Activated CD8-positive, alpha-beta memory T cell treated with anti-CD3 and anti-CD28 coated beads for 48 hours (primary cell): ENCODE data around the gene FAM219A.
"Not testable (repeated sequence)": the region's sequence is repeated elsewhere in the genome, so short reads cannot be mapped to it uniquely, and the experiment has no call there.

Experiments used
- DNase-seq, 3 experiments: peaks; one replicate each; pipeline ENCODE4 v3.0.0-alpha.2; 2020; ENCODE audit warnings: low read depth in 2 of 3, low spot score in 2 of 3

Gene FAM219A

DNA sequence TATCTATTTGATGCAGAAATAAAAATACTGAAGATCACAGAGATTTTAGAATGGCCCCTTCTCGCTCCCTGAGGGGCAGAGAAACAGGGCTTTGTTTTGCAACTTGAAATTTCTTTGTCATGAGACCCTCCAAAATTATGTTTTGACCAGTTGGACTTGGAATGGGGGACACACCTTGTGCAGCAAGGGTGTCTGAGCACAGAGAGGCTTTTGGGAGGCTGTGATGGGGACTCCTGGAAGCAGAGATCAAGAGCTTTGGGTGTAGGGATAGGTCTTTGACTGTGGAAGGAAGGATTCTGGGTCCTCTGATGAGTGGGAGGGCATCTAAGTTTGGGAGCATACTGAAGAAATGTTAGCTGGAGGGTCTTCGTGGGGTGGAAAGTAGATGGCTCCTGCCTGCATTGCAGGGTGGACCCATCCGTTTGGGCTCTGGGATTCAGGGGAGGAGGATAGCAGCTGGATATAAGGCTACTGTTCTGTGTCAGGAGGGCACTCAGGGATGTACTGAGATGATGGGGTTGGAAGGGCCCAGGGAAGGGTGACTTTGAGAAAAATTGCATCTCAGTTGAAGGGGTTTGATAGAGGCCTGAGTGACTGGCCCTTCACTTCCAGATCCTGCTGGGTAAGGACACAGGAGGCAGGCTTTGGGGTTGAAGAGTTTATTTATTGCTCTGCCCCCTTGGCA is 79.9 kb downstream of the FAM219A start:
- DNase-seq = no peak

DNA sequence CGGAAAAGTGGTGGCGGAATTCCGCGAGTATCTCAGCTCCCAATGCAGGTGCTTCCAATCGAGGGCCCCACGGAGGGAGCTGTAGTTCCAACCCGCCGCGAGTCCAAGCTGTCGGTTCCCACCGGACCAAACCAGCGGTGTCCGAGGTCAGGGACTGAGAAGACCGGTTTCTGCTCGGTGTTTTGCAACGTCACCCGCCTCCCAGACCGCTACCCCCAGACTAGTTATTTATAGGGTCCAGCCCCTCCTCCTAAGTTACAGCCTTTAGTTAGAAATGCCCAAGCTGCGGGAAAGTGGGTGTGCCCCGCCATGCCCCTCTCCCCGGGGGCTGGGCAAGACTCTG is 81.0 kb downstream of the FAM219A start:
- no peak for DNase-seq

DNA sequence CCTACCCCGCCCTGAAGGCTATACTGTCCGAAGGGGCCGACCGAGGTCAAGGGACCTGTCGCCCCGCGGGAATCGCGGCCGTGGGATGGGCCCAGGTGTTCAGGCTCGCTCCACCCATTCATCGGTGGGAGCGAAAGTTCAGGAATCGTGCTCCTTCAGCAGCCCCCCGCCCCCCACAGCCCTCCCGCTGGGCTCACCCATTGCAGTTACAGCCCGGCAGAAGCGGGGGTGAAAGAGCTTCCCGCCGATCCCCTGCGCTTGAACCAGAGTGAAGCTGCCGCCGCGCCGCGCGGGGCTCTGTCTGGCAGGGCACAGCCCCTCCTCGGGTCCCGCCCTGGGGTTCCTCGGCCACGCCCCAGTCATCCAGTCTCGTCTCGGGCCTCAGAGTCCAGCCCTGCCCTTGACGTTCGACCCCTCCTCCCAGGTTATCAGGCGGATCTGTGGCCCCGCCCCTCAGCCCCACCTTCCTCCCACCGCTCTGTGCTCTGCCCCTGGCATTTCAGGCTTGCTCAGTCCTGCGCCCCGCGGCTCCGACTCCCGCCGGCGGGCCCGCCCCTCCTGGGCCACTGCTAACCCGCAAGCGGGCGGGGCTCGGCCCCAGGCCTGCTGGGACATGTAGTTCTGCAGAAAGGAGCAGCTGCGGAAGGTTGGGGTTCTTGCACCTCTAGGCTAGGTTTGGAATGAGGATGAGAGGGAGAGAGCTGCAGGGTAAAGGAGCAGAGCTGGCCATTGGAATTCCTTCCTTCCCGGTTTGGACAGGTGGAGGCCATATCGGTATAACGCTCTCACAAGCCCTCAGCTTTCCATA is 81.6 kb downstream of the FAM219A start, which contains the start of gene MYORG:
MYORG (minus strand) TSS at position 303 of the 808 bp plus-strand sequence. CDS start 3,955 bp downstream, outside the sequence.
- DNase-seq = peak; percentile 85 to 96 (median 86)

DNA sequence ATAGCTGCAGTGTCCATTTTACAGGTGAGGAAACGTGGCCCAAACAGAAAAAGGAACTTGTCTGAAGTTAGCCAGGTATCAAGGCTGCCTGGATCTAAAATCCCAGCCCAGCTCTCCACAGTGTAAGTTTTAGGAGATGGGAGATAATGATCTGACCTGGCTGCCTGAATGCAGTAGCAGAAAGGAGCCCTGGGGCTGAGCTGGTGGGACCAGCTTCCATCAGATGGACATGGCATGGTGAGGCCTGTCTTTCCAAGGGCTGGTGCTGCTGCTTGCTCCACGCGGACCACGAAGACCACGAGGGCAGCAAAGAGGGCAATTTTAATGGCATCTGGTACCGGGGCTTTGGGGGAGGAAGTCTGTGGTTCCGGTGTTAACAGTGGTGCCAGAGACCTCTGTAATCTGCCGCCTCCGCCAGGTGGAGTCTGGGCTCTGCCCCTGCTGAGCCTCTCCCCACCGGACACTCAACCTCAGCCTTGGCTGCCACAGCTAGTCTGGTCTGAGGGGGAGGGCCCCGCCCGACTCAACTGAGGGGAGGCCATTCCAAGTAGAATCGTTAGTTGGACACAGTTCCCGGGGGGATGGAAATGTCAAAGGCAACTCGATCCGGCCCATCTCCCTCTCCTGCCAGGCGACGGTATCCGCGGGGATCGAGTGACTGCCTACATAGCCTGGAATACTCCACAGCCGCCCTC is 82.3 kb downstream of the FAM219A start:
- peak in 1 of 3 experiments; percentile 24 for DNase-seq

DNA sequence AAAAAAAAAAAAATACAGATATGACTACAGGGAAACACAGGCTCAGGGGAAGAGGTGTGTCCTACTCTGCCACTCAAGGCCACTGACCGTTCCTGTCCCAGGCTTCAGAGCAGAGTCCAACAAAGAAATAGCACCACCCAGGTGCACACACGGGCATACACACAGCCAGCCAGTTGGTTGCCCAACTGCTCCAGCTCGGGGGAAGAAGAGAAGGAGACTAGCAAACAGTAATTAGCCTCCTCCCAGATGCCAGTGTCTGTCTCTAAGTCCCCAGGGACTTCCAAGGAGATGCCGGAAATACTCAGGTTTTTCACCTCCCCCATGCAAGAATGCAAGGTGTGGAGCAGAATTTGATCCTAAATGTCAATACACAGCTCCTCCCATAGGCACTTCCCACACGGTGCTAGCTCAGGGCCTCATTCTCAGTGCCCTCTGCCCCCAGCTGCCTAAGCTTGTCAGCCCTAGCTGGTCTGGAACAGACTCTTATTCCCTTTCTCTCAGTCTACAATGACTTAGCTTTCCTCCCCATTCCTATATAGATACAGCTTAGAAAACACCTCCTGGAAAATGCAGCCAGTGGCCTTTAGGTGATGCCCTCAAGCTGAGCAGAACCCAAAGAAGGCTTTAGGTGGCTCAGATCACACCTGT is 83.3 kb downstream of the FAM219A start:
- no peak for DNase-seq

DNA sequence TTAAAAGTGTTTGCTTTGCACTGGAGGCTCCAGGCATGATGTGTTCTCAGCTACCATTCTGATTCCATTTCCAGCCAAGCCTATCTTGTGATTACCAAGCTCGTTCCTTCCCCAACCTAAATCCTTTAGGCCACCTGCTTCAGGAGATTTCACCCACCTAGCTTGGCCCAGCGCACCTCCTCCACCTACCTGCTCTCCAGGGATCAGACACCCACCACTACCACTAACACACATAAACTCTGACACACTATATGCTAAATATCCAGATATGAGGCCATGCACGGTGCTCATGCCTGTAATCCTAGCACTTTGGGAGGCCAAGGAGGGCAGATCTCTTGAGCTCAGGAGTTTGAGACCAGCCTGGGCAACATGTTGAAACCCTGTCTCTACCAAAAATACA is 84.0 kb downstream of the FAM219A start:
- no peak for DNase-seq

DNA sequence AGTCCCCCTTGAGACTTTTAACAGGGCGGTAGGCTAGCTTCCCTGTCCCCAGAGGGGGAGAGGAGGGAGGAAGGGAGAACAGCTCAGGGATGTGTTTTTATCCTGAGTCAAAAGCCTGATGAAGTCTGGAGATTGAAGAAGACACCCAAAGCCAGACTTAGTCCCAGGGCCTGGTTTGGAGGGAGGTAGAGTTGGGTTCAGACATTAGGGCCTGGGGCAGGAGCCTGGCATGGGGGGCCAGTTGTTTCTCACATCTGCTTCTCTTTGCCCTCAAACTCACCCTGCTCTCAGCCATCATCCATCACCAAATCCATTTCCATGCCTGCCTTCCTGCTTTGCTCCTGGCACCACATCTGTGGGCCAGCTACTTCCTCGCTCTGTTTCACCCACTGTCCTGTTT is 84.6 kb downstream of the FAM219A start:
- no peak for DNase-seq

DNA sequence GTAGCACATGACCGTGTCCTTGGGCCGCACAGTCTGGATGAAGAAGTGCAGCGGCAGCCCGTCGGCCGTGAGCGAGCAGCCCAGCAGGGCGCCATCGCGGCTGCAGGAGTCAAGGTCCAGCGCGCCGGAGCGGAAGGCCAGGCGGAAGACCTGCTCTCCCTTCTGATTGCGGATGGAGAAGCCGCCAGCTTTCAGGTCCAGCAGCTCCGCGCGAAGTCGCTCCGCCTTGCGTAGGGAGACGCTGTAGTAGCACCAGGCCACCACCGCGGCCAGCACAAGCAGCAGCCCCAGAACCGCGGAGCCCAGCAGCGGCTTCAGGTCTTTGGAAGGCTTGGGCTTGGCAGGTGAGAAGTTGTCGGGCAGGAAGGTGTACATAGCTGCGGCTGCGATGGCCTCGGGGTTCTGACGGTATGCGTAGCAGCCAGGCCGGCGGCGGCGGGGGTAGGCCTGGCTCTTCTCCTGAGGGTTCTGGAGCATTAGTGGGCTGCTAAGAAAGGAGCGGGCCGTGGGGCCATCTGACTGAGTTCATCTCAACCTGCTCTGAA is 85.8 kb downstream of the FAM219A start:
- no peak for DNase-seq

DNA sequence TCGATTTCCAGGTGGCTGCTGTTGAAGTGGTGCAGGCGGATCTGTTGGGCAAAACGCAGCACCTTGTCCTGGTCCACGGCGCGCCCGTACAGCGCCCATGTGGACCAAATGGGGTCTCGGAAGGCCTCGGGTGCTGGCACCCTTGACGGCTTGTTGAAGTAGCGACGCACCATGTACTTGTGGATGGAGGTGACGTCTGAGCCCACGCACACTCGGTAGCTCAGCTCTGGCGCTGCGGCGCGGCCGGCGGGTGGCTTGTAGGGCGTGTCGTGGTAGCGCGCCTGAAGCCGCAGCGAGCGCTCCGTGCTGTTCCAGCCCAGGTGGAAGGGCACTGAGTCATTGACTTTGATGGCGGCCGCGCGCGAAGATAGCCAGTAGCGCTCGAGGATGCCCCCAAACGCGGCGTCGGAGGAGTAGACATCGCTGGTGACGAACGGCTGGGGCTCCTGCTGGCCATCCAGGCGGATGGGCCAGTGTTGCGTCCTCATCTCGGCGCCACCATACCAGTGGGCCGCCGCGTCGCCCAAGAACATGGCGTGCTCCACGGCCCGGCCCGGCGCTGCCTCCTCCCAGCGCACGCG is 86.4 kb downstream of the FAM219A start:
- DNase-seq = no peak

DNA sequence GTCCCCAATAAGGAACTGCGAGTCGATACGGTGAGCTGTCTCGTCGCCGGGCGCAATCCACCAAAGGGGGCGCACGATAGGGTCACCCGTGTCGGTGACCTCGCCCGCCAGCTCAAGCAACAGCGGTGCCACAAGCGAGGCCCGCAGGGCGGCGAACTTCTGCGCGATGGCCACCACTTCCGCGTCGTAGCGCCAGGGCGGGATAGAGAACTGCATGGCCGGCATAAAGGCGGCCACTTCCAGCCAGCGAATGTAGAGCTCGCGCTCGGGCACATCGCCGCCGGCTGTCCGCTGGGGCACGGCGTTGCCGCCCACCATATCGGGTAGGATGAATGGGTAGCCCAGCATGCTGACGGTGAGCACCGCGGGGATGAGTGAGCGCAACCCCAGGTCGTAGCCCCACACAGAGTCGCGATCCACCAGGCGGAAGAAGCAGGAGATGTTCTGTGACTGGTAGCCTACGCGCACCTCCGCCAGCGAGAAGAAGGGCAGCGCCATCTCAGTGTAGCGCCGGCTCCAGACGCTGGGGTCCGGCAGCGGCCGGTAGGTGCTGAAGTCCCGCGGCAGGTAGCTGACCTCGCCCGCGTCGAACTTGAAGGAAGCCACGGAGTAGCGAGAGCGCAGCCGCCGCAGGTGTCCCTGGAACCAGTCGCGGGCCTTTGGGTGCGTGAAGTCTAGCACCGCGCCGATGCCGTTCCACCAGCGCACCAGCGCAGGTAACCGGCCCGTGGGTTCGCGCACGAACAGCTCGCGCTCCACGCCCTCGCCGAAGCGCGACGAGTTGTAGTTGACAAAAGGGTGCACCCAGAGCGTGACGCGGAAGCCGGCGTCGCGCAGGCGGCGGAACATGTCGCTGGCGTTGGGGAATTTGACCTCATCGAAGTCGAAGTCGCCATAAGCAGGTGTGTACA is 87.1 kb downstream of the FAM219A start:
- no peak for DNase-seq

DNA sequence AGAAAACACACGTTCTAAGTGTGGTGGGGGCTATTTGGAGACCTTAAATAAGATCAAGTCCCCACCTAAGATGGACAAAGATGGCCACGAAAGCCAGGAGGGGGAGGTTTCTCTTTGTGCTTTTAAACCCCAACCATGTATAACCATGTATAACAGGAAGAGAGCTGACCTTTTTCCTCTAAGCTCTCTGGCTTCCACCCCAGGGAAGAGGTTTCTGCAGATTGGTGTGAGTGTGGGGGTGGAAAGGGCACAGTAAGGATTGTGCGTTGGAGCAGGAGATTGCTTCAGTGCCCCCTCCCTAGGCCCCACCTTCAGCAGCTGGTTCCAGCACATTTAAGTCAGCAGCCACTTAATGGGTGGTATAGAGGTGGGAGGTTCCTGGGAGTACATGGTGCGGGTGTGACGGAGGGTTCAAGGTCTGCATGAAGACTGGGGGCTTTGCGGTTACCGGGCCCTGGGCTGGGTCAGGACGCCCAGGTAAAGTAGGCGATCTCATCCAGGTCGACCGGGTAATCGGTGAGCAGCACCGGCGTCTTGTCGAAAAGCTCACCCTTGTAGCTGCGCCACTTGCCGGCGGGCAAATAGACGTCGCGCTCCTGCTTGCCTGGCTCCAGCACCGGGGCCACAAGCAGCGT is 87.9 kb downstream of the FAM219A start:
- DNase-seq = no peak

DNA sequence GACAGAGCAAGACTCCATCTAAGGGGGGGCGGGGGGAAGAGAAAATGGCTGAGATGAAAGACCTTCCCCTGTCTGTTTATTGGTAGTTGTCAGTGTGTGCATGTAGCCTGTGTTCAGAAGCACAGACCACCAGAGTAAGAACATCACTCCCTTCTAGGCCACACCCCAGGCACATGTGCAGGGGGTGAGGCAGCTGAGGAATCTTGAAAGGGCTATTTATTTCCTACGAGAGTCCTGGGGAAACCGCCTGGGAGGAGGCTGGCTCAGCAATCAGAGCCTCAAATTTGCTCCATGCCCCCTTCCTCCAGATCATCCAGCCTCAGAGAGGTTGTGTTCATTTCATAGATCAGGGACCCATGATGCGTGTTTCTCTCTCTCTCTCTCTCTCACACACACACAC is 88.7 kb downstream of the FAM219A start:
- DNase-seq = no peak

DNA sequence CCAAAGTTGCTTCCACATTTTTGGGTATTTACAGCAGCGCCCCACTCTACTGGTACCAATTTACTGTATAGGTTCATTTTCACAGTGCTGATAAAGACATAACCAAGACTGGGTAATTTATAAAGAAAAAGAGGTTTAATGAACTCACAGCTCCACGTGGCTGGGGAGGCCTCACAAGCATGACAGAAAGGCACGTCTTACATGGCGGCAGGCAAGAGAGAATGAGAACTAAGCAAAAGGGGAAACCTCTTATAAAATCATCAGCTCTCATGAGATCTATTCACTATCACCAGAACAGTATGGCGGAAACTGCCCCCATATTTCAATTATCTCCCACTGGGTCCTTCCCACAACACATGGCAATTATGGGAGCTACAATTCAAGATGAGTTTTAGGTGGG is 89.6 kb downstream of the FAM219A start:
- DNase-seq = not testable (repeated sequence)

DNA sequence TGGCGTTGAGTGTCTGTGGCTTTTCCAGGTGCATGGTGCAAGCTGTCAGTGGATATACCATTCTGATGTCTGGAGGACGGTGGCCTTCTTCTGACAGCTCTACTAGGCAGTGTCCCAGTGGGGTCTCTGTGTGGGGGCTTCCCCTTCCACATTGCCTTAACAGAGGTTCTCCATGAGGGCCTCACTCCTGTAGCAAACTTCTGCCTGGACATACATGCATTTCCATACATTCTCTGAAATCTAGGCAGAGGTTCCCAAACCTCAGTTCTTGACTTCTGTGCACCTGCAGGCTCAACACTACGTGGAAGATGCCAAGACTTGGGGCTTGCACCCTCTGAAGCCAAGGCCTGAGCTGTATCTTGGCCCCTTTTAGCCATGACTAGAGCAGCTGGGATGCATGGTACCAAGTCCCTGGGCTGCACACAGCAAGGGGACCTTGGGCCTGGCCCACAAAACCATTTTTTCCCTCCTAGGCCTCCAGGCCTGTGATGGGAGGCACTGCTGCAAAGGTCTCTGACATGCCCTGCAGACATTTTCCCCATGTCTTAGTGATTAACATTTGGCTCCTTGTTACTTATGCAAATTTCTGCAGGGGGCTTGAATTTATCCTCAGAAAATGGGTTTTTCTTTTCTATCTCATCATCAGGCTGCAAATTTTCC is 90.5 kb downstream of the FAM219A start:
- DNase-seq = not testable (repeated sequence)

DNA sequence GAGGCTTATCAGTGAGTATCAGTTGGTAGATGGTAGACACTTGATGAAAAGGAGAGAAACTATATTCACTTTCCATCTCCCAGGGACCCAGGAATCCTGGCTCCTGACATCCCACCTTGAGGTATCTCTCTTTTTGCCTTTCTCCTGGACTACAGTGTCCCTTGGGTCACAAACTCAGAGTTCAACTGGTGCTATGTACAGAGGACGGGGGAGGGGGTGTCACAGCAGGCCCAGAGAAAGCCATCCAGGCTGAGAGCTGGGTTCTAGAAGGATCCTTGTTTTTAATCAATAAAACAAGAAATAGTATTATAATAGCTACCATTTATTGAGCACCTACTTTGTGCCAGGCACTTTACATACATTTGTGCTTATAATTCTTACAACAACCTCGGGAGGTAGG is 92.0 kb downstream of the FAM219A start:
- no peak for DNase-seq

DNA sequence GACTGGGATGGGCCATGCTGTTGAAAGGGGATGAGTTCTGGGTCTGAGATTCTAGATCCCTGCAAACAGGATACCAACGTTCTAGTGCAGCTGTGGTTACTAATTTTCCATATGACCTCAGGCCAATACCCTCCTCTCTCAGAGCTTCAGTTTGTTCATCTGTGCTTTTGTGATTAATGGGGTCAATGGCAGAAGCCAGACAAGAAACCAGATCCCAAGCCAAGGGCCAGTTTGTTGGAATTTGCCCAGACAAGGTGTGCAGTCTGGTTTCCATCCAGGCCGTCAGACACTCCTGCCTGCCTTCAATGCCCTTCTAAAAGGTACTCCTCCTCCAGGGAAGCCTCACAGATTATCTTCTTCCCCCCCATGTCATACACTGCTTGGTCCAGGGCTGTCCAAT is 93.1 kb downstream of the FAM219A start:
- DNase-seq = no peak

DNA sequence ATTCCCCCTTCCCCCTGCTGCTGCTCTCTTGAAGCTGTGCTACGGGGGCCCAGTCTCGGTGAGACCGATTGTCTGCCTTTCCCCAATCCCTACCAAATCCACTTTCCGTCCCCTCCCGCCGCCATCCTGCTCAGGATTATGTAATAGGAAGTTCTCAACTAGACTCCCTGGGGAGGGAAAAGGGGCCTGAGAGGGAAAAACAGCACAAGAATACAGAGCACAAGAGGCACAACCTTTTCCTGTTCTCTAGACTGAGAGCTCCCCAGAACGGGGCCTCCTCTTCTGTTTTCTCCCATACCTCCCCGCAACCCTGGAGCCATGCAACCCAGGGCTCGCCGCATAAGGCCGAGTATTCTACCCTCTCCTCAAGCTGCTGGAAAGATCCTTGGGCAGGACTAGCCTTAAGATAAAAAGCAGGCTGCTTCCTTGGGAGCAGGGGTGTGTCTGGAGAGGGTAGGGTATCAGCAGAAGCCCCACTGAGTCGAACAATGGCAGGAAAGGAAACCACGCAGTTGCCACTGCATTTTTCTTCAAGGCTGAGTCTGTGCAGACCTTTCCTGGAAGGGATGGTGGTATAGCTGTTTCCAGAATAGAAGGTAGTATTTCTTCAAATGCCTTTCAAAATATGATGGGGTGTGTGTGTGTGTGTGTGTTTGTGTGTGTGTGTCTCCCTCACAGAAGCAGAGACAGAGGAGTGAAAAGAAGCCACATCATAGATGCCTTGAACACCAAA is 94.6 kb downstream of the FAM219A start:
- no peak for DNase-seq

DNA sequence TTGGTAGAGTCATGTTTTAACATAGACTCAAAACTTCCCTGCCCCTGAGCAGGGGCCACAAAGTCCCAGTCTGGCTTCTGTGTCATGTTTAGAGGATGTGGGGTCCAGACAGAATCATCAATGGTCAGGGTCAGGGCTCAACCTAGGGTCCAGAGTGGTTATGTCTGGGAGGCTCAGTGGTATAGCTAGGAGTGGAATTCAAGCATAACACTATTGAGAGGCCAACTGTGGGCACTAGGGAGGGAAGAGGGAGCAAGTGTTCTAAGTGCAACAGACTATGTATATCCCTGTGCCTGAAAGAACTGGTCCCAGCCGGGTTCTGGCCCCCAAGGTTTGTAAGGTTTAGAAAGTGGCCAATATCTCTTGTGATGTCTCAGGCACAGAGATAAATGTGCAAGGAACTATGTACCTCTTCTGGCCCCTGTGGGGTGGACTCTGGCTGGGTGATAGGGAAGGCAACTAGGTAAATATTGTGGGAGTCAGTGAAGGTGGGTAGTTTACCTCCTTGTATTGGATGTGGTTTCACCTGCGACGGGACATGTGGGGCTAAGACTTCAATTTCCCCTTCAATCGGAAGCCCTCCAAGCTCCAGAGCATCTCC is 95.7 kb downstream of the FAM219A start:
- DNase-seq = no peak
